Stimulated activated memory B cell treated with anti-CD40 and anti-IgM and Interleukin-4, amounts not matched to agents 10 μg/mL and 1 μg/mL and 100 μg/mL, for 72 hours (primary cell): ENCODE measurements around the gene BCL2L1.

Source experiments
- ATAC-seq: fragments of 150-1000 bp; cut with Tn5 transposase; 2 replicates; pipeline ENCODE4 v1.10.0; 2021
- H3K27ac Mint-ChIP-seq: one replicate; pipeline ENCODE4 v1.8.0; 2022; ENCODE audit warnings: mild to moderate bottlenecking, mixed read lengths
- H3K27me3 Mint-ChIP-seq: one replicate; pipeline ENCODE4 v1.8.0; 2022; ENCODE audit warnings: mixed read lengths
- H3K36me3 Mint-ChIP-seq: one replicate; pipeline ENCODE4 v1.8.0; 2022; ENCODE audit warnings: mixed read lengths
- H3K4me1 Mint-ChIP-seq: one replicate; pipeline ENCODE4 v1.8.0; 2022; ENCODE audit warnings: mixed read lengths
- H3K4me3 Mint-ChIP-seq: one replicate; pipeline ENCODE4 v1.8.0; 2022; ENCODE audit warnings: mild to moderate bottlenecking, moderate library complexity, mixed read lengths
- H3K9me3 Mint-ChIP-seq: one replicate; pipeline ENCODE4 v1.8.0; 2022; ENCODE audit warnings: mixed read lengths

Gene BCL2L1

GRCh38 chr20:31694842-31695593, 27.6 kb downstream of the BCL2L1 start:
- H3K27me3 Mint-ChIP-seq, result no peaks in the 10 kb centered on the region
- H3K9me3 Mint-ChIP-seq, result no peaks in the 10 kb centered on the region
- H3K36me3 Mint-ChIP-seq, result peaks cover 70% of the 10 kb centered on the region
- H3K27ac Mint-ChIP-seq, result peak overlapping the region; percentile 34
- H3K4me3 Mint-ChIP-seq, result no peak overlapping the region
- no peak for ATAC-seq
- H3K4me1 Mint-ChIP-seq, result peaks cover 64% of the 10 kb centered on the region

- Mint-ChIP-seq H3K36me3 (peaks cover 70% of the 10 kb centered on the region), H3K4me3 (no peak overlapping the region), H3K27me3 (no peaks in the 10 kb centered on the region), H3K27ac (peak overlapping the region; percentile 34), H3K9me3 (no peaks in the 10 kb centered on the region), H3K4me1 (peaks cover 59% of the 10 kb centered on the region)
- ATAC-seq, result no peak
These were observed 28.5 kb downstream of the BCL2L1 start for GRCh38 chr20:31693987-31694661.

- peaks cover 69% of the 10 kb centered on the region for H3K36me3 Mint-ChIP-seq
- no peak overlapping the region for H3K4me3 Mint-ChIP-seq
- H3K4me1 Mint-ChIP-seq, result peaks cover 57% of the 10 kb centered on the region
- H3K27me3 Mint-ChIP-seq, result no peaks in the 10 kb centered on the region
- ATAC-seq, result no peak
- H3K9me3 Mint-ChIP-seq, result no peaks in the 10 kb centered on the region
- H3K27ac Mint-ChIP-seq, result no peak overlapping the region
These were observed 29.3 kb downstream of the BCL2L1 start for GRCh38 chr20:31693402-31693801.

GRCh38 chr20:31691646-31692275, 30.9 kb downstream of the BCL2L1 start:
- no peak for ATAC-seq
- Mint-ChIP-seq H3K36me3 (peaks cover 66% of the 10 kb centered on the region), H3K27me3 (no peaks in the 10 kb centered on the region), H3K4me1 (peaks cover 66% of the 10 kb centered on the region), H3K4me3 (peak overlapping the region; percentile 4), H3K27ac (peak overlapping the region; percentile 65), H3K9me3 (no peaks in the 10 kb centered on the region)

GRCh38 chr20:31690124-31690666, 32.5 kb downstream of the BCL2L1 start:
- H3K36me3 Mint-ChIP-seq, result peaks cover 61% of the 10 kb centered on the region
- no peak overlapping the region for H3K27ac Mint-ChIP-seq
- peaks cover 73% of the 10 kb centered on the region for H3K4me1 Mint-ChIP-seq
- no peak overlapping the region for H3K4me3 Mint-ChIP-seq
- ATAC-seq, result no peak
- no peaks in the 10 kb centered on the region for H3K9me3 Mint-ChIP-seq
- no peaks in the 10 kb centered on the region for H3K27me3 Mint-ChIP-seq

- ATAC-seq, result no peak
- no peaks in the 10 kb centered on the region for H3K9me3 Mint-ChIP-seq
- no peaks in the 10 kb centered on the region for H3K27me3 Mint-ChIP-seq
- H3K36me3 Mint-ChIP-seq, result peaks cover 54% of the 10 kb centered on the region
- peaks cover 73% of the 10 kb centered on the region for H3K4me1 Mint-ChIP-seq
- peak overlapping the region; percentile 42 for H3K27ac Mint-ChIP-seq
- no peak overlapping the region for H3K4me3 Mint-ChIP-seq
These were observed 33.5 kb downstream of the BCL2L1 start for GRCh38 chr20:31689141-31689540.

GRCh38 chr20:31687777-31688176, 34.9 kb downstream of the BCL2L1 start:
- H3K4me1 Mint-ChIP-seq, result peaks cover 78% of the 10 kb centered on the region
- no peak overlapping the region for H3K4me3 Mint-ChIP-seq
- no peaks in the 10 kb centered on the region for H3K9me3 Mint-ChIP-seq
- peaks cover 55% of the 10 kb centered on the region for H3K36me3 Mint-ChIP-seq
- H3K27me3 Mint-ChIP-seq, result no peaks in the 10 kb centered on the region
- no peak for ATAC-seq
- H3K27ac Mint-ChIP-seq, result peak overlapping the region; percentile 42

GRCh38 chr20:31685853-31686643, 36.6 kb downstream of the BCL2L1 start:
- Mint-ChIP-seq H3K27me3 (no peaks in the 10 kb centered on the region), H3K27ac (peak overlapping the region; percentile 65), H3K36me3 (peaks cover 53% of the 10 kb centered on the region), H3K9me3 (no peaks in the 10 kb centered on the region), H3K4me1 (peaks cover 78% of the 10 kb centered on the region), H3K4me3 (peak overlapping the region; percentile 29)
- ATAC-seq, result no peak

GRCh38 chr20:31684153-31685015, 38.3 kb downstream of the BCL2L1 start:
- Mint-ChIP-seq H3K4me3 (peak overlapping the region; percentile 59), H3K36me3 (peaks cover 59% of the 10 kb centered on the region), H3K4me1 (peaks cover 78% of the 10 kb centered on the region)

GRCh38 chr20:31682927-31683326, 39.7 kb downstream of the BCL2L1 start:
- peak overlapping the region; percentile 2 for H3K27ac Mint-ChIP-seq
- peaks cover 65% of the 10 kb centered on the region for H3K36me3 Mint-ChIP-seq
- no peak overlapping the region for H3K4me3 Mint-ChIP-seq

More at GRCh38 chr20:31684153-31685015, 38.3 kb downstream of the BCL2L1 start:
- peak overlapping the region; percentile 65 for H3K27ac Mint-ChIP-seq
- H3K27me3 Mint-ChIP-seq, result no peaks in the 10 kb centered on the region
- no peaks in the 10 kb centered on the region for H3K9me3 Mint-ChIP-seq
- ATAC-seq, result peak; percentile 87

GRCh38 chr20:31682352-31682751, 40.3 kb downstream of the BCL2L1 start:
- Mint-ChIP-seq H3K4me1 (peaks cover 83% of the 10 kb centered on the region), H3K9me3 (no peaks in the 10 kb centered on the region), H3K4me3 (no peak overlapping the region), H3K27me3 (no peaks in the 10 kb centered on the region), H3K36me3 (peaks cover 65% of the 10 kb centered on the region), H3K27ac (no peak overlapping the region)
- no peak for ATAC-seq

More at GRCh38 chr20:31682927-31683326, 39.7 kb downstream of the BCL2L1 start:
- ATAC-seq, result no peak
- Mint-ChIP-seq H3K9me3 (no peaks in the 10 kb centered on the region), H3K27me3 (no peaks in the 10 kb centered on the region), H3K4me1 (peaks cover 83% of the 10 kb centered on the region)

- no peak overlapping the region for H3K27ac Mint-ChIP-seq
- H3K4me3 Mint-ChIP-seq, result no peak overlapping the region
- ATAC-seq, result no peak
- no peaks in the 10 kb centered on the region for H3K27me3 Mint-ChIP-seq
- H3K36me3 Mint-ChIP-seq, result peaks cover 63% of the 10 kb centered on the region
- H3K4me1 Mint-ChIP-seq, result peaks cover 81% of the 10 kb centered on the region
- no peaks in the 10 kb centered on the region for H3K9me3 Mint-ChIP-seq
These were observed 40.9 kb downstream of the BCL2L1 start for GRCh38 chr20:31681769-31682168.

- Mint-ChIP-seq H3K9me3 (no peaks in the 10 kb centered on the region), H3K4me1 (peaks cover 81% of the 10 kb centered on the region), H3K27ac (peak overlapping the region; percentile 30), H3K27me3 (no peaks in the 10 kb centered on the region), H3K4me3 (no peak overlapping the region), H3K36me3 (peaks cover 62% of the 10 kb centered on the region)
- ATAC-seq, result no peak
These were observed 41.4 kb downstream of the BCL2L1 start for GRCh38 chr20:31681128-31681727.
